AG04449 (cell line): Measurements from ENCODE around the gene TSEN2.

Source experiments
- CTCF ChIA-PET: fragments of 350-600 bp; formaldehyde crosslinking; extraction: SDS; loops from one replicate; lab custom pipeline; 2021; ENCODE audit warnings: antibody characterized with exemption; lab: Yijun Ruan, JAX
- POLR2A ChIA-PET: fragments of 400-600, 350-600 bp; formaldehyde crosslinking; extraction: SDS; loops from one replicate; lab custom pipeline; 2020; ENCODE audit warnings: antibody characterized with exemption, inconsistent platforms; lab: Yijun Ruan, JAX
- DNase-seq: peaks from one replicate; pipeline ENCODE4 v3.0.0-alpha.2; 2010; ENCODE audit warnings: low read depth, low spot score
- H3K4me3 ChIP-seq: 2 replicates; pipeline ENCODE4 v1.5.1; 2011; ENCODE audit warnings: low read depth, mild to moderate bottlenecking, control low read depth, low read length
- TF ChIP-seq, protein P1 (sequence below): IDR thresholded peaks from one replicate; pipeline ENCODE4 v1.5.1; 2011; ENCODE audit warnings: mild to moderate bottlenecking, moderate library complexity, low read length, control low read depth, inconsistent platforms; ENCODE audit not compliant: insufficient read depth; ENCODE audit errors: missing control alignments

The TSEN2 gene

DNA sequence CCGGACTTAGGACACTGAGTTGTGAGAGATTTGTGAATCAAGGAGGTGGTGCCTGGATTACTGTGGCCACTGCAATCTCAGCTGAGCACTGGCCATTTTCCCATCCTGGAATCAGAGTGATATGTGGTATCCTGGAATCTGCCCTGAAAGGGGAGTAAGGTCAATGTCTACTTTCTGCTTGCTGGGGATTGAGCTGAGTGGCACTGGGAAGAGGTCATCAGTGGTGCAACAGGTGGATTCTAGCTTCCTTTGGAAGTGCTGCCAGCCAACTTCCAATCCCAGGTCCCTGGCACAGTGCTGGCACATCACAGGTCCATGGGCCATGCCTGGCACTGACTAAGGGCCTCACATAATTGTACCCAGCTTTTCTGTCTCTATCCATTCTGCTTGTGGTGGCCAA, 20.6 kb upstream of the TSEN2 start:
- no peak for DNase-seq
- TF ChIP-seq, protein P1, sequence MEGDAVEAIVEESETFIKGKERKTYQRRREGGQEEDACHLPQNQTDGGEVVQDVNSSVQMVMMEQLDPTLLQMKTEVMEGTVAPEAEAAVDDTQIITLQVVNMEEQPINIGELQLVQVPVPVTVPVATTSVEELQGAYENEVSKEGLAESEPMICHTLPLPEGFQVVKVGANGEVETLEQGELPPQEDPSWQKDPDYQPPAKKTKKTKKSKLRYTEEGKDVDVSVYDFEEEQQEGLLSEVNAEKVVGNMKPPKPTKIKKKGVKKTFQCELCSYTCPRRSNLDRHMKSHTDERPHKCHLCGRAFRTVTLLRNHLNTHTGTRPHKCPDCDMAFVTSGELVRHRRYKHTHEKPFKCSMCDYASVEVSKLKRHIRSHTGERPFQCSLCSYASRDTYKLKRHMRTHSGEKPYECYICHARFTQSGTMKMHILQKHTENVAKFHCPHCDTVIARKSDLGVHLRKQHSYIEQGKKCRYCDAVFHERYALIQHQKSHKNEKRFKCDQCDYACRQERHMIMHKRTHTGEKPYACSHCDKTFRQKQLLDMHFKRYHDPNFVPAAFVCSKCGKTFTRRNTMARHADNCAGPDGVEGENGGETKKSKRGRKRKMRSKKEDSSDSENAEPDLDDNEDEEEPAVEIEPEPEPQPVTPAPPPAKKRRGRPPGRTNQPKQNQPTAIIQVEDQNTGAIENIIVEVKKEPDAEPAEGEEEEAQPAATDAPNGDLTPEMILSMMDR, result no peak
- POLR2A ChIA-PET, result no interaction called here
- H3K4me3 ChIP-seq, result no peak overlapping the region
- CTCF ChIA-PET, result interaction anchor here (1.4 kb wide), 1 partner anchor 16 kb away, joined by 4 read pairs; no protein-coding TSS in a partner anchor

DNA sequence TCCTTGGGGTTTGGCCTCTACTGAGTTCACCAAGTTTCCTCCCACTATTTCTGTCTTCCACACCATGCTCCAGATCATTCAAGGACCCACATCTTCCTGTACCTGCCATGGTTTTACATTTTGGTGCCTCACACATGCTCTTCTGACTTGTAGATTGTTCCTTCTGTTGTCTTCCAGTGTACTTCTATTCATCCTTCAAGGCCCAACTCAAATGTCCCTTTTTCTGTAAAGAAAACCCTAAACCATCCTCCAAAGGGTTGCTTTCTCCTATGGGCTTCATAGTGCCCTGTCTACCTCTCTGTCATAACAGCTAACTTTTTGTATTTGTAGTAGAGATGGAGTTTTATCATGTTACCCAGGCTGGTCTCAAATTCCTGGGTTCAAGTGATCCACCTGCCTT, 20.1 kb upstream of the TSEN2 start:
- H3K4me3 ChIP-seq, result no peak overlapping the region
- ChIA-PET CTCF (interaction anchor here (1.4 kb wide), 1 partner anchor 16 kb away, joined by 4 read pairs; no protein-coding TSS in a partner anchor), POLR2A (no interaction called here)
- DNase-seq, result no peak
- TF ChIP-seq, protein P1, result no peak

DNA sequence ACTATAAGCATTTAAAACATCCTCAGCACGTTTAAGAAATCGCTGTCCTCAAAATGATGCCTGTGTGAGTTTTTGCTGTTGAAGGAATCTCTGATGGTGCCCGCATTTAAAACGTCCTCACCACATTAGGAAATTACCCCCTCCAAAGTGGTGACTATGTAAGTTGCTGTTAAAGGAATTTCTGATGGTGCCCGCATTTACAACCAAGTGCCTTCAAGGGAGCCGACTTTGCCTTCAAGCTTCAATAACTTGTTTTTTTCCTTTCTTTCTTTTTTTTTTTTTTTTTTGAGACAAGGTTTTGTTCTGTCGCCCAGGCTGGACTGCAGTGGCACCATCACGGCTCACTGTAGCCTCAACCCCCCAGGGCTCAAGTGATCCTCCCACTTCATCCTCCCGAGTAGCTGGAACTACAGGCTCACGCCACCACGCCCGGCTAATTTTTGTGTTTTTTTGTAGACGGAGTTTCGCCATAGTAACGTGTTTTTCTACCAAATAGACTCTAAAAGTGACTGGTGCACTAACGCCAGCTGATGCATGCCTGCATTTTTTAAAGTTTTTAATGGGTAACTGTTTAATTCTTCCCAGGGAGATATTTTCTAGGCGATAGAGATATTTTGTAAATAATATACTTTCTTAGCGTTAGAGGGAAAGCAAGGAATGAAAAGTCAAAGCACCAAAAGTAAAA, 19.0 kb upstream of the TSEN2 start:
- CTCF ChIA-PET, result interaction anchor here (1.4 kb wide), 1 partner anchor 15 kb away, joined by 4 read pairs; no protein-coding TSS in a partner anchor
- TF ChIP-seq, protein P1, result no peak
- no peak for DNase-seq
- H3K4me3 ChIP-seq, result no peak overlapping the region
- POLR2A ChIA-PET, result no interaction called here

DNA sequence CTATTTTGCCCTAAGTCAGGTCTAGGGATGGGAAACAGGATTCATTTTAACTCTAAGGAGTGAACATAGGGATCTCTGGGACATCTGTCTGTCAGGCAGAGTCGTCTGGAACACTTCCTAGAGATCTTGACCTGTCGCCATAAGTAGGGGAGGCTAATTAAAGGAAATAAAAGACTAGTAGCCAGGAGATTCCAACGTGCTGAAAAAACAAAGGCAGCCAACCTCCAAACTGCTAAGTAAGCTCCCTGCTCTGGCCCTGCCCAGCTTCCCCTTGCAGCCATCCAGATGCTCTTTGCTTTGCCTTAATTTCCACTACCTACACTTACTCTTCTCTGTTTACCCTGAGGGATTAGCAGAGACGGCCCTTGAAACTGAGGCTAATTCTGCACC, 18.4 kb upstream of the TSEN2 start:
- TF ChIP-seq, protein P1, result no peak
- DNase-seq, result no peak
- CTCF ChIA-PET, result no interaction called here
- H3K4me3 ChIP-seq, result no peak overlapping the region
- POLR2A ChIA-PET, result no interaction called here

DNA sequence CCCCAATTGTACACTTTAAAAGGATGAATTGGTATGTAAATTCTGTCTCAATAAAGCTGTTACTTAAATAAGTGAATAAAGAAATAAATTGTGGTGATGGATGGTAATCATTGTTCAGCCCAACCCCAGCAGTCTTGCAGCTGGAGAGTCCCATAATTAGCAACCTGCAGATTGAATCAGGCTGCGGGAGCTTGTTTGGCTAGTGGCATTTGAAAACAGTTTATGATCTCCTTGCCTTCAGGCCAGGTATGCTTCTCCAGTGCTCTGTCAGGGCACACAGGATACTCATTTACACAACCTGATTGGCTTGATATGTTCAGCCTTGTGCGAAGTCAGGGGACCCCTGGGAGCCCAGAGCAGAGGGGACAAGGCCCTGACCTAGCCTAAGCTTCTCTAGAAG, 16.5 kb upstream of the TSEN2 start:
- H3K4me3 ChIP-seq, result no peak overlapping the region
- ChIA-PET CTCF (interaction anchor here (5.1 kb wide), 1 partner anchor 12 kb away, joined by 41 read pairs; no protein-coding TSS in a partner anchor), POLR2A (no interaction called here)
- TF ChIP-seq, protein P1, result no peak
- DNase-seq, result no peak

DNA sequence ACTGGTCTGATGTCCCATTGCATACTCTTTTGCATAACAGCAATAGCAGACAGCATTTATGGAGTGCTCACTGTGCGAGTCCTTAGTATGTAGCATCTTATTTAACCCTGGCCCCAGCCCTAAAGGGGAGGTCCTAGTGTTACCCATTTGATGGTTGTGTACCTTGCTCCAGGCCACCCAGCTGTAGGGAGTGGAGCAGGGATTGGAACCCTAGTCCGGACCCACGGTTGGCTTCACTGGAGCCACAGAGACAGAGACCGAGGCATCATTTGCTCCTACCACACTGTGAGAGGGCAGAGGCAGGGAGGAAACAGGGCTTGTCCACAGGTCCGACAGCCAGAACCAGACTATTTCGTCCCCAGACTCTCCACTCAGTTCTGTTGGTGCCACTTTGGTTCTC, 16.0 kb upstream of the TSEN2 start:
- ChIA-PET POLR2A (no interaction called here), CTCF (interaction anchor here (5.1 kb wide), 1 partner anchor 11 kb away, joined by 41 read pairs; no protein-coding TSS in a partner anchor)
- no peak overlapping the region for H3K4me3 ChIP-seq
- TF ChIP-seq, protein P1, result no peak
- DNase-seq, result no peak
